Effector CD8-positive, alpha-beta T cell (primary cell): ENCODE measurements around the gene MBD6.

Source experiments
- DNase-seq: peaks from one replicate; lab custom pipeline; 2025; lab: John Stamatoyannopoulos, UW

Gene MBD6

DNA sequence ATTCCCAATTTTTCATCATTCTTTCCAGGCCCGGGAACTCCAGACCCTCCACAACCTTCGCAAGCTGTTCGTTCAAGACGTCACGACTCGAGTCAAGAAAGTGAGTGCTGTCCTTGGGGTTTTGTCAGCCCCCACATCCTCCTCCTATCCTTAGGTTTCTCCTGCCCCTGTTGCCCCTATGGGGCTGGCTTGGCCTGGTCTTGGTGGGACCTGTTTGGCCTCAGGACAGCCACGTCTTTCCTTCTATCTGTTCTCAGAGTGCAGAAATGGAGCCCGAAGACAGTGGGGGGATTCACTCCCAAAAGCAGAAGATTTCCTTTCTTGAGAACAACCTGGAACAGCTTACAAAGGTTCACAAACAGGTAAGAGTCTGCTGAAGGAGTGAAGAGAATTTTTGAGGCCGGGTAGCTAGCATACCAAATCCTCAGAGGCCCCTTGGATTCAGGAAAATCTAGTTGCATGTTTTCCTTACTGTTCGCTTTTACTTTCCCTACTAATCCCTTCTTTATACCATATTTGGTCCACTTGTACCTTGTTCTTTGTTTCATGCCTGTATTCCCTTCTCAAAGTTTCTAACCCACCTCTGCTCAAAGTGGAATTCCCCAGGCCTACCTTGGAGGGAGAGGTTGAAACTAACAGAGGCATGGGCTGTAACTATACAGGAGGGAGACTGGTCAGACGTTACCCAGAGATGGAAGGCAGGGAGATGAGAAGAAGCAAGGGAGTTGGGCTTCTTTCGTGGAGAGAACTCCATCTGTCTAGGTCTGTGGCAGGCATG lies 55.5 kb downstream of the MBD6 start:
- no peak for DNase-seq

DNA sequence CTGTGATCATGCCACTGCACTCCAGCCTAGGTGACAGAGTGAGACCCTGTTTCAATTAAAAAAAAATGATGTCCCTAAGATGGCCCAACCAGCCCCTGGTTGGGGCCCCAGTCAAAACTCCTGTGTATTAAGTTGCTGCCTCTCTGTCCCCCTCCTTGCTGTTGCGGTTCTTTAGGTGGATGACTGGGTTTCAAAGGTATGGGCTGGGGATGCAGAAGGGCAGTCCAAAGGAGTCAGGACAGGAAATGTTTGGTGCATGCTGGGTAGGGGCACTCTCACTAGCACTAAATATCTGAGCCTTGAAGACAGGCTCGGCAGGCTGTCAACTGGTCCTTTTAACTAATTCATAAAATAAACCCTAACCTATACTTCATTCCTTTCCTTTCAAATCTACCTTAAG lies 56.4 kb downstream of the MBD6 start:
- no peak for DNase-seq
